CD14-positive monocyte (primary cell): ENCODE data around the gene AQP9. TPM values are rescaled to one million over a fixed set of nuclear protein-coding genes. Genes with fewer than 3 reads are reported as not detected.

ENCODE experiments used
- DNase-seq, 3 donors: peaks; one replicate each; pipeline ENCODE4 v3.0.0-alpha.2; 2011 to 2022
- H2AFZ ChIP-seq: 2 replicates; pipeline ENCODE4 v1.6.0; 2012; ENCODE audit warnings: mild to moderate bottlenecking, low read depth, low read length, inconsistent platforms; ENCODE audit not compliant: insufficient read depth, poor library complexity, severe bottlenecking
- H3K27ac ChIP-seq, 2 donors: 1 replicate in 1 of 2; 2 replicates in 1 of 2; pipeline ENCODE4 v1.5.1; 2012 to 2013; ENCODE audit warnings: low read length in 2 of 2, control low read depth in 1 of 2, inconsistent platforms in 1 of 2, low read depth in 1 of 2, mild to moderate bottlenecking in 1 of 2
- H3K27me3 ChIP-seq, 2 donors: one replicate each; pipeline versions ENCODE4 v1.6.0 to v1.6.1; 2011 to 2013; ENCODE audit warnings: low read length in 2 of 2; ENCODE audit not compliant: control insufficient read depth in 2 of 2, insufficient read depth in 2 of 2
- H3K36me3 ChIP-seq, 2 donors: replicated peaks in 1 of 2; 1 replicate in 1 of 2; 2 replicates in 1 of 2; pipeline versions ENCODE4 v1.5.1 to v1.6.1; 2012 to 2013; ENCODE audit warnings: low read length in 2 of 2, control low read depth in 1 of 2, inconsistent platforms in 1 of 2, mild to moderate bottlenecking in 1 of 2; ENCODE audit not compliant: insufficient read depth in 2 of 2, control insufficient read depth in 1 of 2
- H3K4me1 ChIP-seq, 2 donors: 1 replicate in 1 of 2; 2 replicates in 1 of 2; pipeline versions ENCODE4 v1.5.1 to v1.6.1; 2012 to 2013; ENCODE audit warnings: low read length in 2 of 2, control low read depth in 1 of 2, inconsistent platforms in 1 of 2, mild to moderate bottlenecking in 1 of 2, moderate library complexity in 1 of 2; ENCODE audit not compliant: insufficient read depth in 2 of 2, control insufficient read depth in 1 of 2
- H3K4me2 ChIP-seq: replicated peaks from 2 replicates; pipeline ENCODE3; 2012; ENCODE audit warnings: low read length, moderate library complexity, mild to moderate bottlenecking; ENCODE audit not compliant: poor library complexity, severe bottlenecking; ENCODE audit errors: extremely low read depth
- H3K4me3 ChIP-seq, 3 experiments: fragments of 200-600 bp in 1 of 3; sonication (generic) in 1 of 3; replicated peaks in 1 of 3; 1 replicate in 2 of 3; 2 replicates in 1 of 3; pipeline ENCODE4 v1.5.1; 2011 to 2013; ENCODE audit warnings: low read length in 3 of 3, mild to moderate bottlenecking in 3 of 3, control low read depth in 2 of 3, low read depth in 2 of 3, inconsistent platforms in 1 of 3, moderate library complexity in 1 of 3
- H3K79me2 ChIP-seq: 2 replicates; pipeline ENCODE4 v1.6.0; 2012; ENCODE audit warnings: mild to moderate bottlenecking, control low read depth, inconsistent platforms, low read length, moderate library complexity; ENCODE audit not compliant: insufficient read depth
- H3K9ac ChIP-seq: 2 replicates; pipeline ENCODE4 v1.6.0; 2017; ENCODE audit warnings: low read length, mild to moderate bottlenecking; ENCODE audit not compliant: insufficient read depth, poor library complexity, severe bottlenecking
- H3K9me3 ChIP-seq, 2 donors: replicated peaks in 1 of 2; 1 replicate in 1 of 2; 2 replicates in 1 of 2; pipeline versions ENCODE4 v1.5.1 to v1.6.1; 2012 to 2013; ENCODE audit warnings: low read length in 2 of 2, control low read depth in 1 of 2; ENCODE audit not compliant: control insufficient read depth in 1 of 2, insufficient read depth in 1 of 2
- H4K20me1 ChIP-seq: 2 replicates; pipeline ENCODE4 v1.6.0; 2012; ENCODE audit warnings: mild to moderate bottlenecking, low read length, control low read depth, moderate library complexity; ENCODE audit not compliant: insufficient read depth
- H3K27ac Mint-ChIP-seq, 7 donors: one replicate each; pipeline ENCODE4 v1.8.0; 2020; ENCODE audit warnings: mild to moderate bottlenecking in 7 of 7, mixed read lengths in 7 of 7, moderate library complexity in 6 of 7, inconsistent platforms in 2 of 7
- H3K27me3 Mint-ChIP-seq, 3 donors: one replicate each; pipeline ENCODE4 v1.8.0; 2021 to 2022; ENCODE audit warnings: low read depth in 3 of 3, mild to moderate bottlenecking in 3 of 3, mixed read lengths in 3 of 3, moderate library complexity in 3 of 3, inconsistent platforms in 1 of 3
- H3K36me3 Mint-ChIP-seq, 2 donors: one replicate each; pipeline ENCODE4 v1.8.0; 2020; ENCODE audit warnings: mixed read lengths in 2 of 2, inconsistent platforms in 1 of 2, mild to moderate bottlenecking in 1 of 2
- H3K4me1 Mint-ChIP-seq: one replicate; pipeline ENCODE4 v1.8.0; 2020; ENCODE audit warnings: mild to moderate bottlenecking, mixed read lengths
- H3K4me3 Mint-ChIP-seq, 2 donors: one replicate each; pipeline ENCODE4 v1.8.0; 2020; ENCODE audit warnings: mild to moderate bottlenecking in 2 of 2, mixed read lengths in 2 of 2, moderate library complexity in 1 of 2
- H3K9me3 Mint-ChIP-seq, 7 donors: one replicate each; pipeline ENCODE4 v1.8.0; 2020 to 2022; ENCODE audit warnings: mixed read lengths in 7 of 7, mild to moderate bottlenecking in 6 of 7, moderate library complexity in 6 of 7, inconsistent platforms in 2 of 7
- WGBS: methylation state at CpG from one replicate; pipeline ENCODE4 v1.1.5; 2013; ENCODE audit warnings: missing lambda C conversion rate; ENCODE audit not compliant: insufficient coverage; 5-methylcytosine and 5-hydroxymethylcytosine counted together
- intact Hi-C, 2 donors: fragments of 100-400 bp; cut with micrococcal nuclease; formaldehyde crosslinking; loops; one replicate each; pipeline versions ENCODE4 v1.15.0 to v1.15.1; 2023
- polyA plus RNA-seq, 3 donors: library from polyadenylated mRNA; depleted of rRNA in 1 of 3; unstranded in 2 of 3; stranded (reverse) in 1 of 3; fragments of 300-500 nt in 2 of 3; fragments of >200 nt in 1 of 3; fragmentation: Illumina TruSeq in 2 of 3; gene quantifications; 1 replicate in 2 of 3; 2 replicates in 1 of 3; pipeline ENCODE4 v1.2.3, GENCODE V29; 2012 to 2021
- TF ChIP-seq, protein P1 (sequence below): fragments of 200-600 bp; IDR thresholded peaks from one replicate; pipeline ENCODE4 v1.8.0; 2022; ENCODE audit warnings: antibody characterized with exemption, mild to moderate bottlenecking

Gene AQP9
- polyA plus RNA-seq, 3 donors: 35.6 to 141 (median 112) TPM

DNA sequence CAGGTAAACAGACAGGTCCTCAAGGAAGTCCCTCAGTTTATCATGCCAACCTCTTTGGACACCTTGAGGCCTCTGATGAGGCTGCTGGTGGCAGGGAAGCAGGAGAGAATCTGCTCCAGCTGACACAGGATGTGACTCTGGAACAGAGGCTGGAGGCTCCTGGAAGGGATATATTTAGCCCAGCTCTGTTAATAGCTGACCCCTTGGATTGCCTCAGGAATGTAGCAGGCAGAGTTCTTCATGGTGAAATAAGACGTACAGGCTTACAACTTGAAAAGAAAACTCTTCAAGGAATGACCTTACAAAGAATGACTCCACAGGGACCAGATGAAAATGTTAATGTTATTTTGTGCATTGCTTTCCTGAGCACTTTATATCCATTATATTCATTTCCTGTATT lies 90.5 kb downstream of the AQP9 start:
- intact Hi-C loops: no loop called here

DNA sequence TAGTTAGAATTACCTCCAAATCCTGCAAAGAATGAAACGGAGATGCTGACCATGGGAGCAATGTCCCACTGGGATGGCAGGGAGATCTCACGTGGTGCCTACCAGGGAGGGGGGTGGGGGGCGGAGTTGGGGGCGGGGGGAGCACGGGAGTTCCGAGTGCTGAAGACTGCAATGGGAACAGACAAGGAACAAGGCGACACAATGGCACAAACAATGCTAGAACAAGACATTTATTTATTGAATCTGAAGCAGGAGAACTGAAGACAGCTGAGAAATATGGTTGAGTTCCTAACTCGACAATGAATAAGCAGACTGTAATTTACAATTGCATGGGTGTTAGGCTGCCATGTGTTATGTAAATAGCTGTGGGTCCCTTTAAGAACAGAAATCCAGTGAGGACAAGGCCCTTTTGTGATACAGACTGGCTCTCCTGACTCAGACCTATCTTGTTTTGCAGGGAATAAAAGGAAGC lies 91.2 kb downstream of the AQP9 start:
- Mint-ChIP-seq H3K4me3 (no peak overlapping the region), H3K9me3 (no peaks in the 10 kb centered on the region), H3K27me3 (peaks cover 1 to 3% (median 2%) of the 10 kb centered on the region in 3 donors), H3K36me3 (no peaks in the 10 kb centered on the region), H3K27ac (no peak overlapping the region), H3K4me1 (peaks cover 32% of the 10 kb centered on the region)
- H3K27me3 ChIP-seq: no peaks in the 10 kb centered on the region
- TF ChIP-seq, protein P1, sequence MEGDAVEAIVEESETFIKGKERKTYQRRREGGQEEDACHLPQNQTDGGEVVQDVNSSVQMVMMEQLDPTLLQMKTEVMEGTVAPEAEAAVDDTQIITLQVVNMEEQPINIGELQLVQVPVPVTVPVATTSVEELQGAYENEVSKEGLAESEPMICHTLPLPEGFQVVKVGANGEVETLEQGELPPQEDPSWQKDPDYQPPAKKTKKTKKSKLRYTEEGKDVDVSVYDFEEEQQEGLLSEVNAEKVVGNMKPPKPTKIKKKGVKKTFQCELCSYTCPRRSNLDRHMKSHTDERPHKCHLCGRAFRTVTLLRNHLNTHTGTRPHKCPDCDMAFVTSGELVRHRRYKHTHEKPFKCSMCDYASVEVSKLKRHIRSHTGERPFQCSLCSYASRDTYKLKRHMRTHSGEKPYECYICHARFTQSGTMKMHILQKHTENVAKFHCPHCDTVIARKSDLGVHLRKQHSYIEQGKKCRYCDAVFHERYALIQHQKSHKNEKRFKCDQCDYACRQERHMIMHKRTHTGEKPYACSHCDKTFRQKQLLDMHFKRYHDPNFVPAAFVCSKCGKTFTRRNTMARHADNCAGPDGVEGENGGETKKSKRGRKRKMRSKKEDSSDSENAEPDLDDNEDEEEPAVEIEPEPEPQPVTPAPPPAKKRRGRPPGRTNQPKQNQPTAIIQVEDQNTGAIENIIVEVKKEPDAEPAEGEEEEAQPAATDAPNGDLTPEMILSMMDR: no peak
- H3K79me2 ChIP-seq: no peaks in the 10 kb centered on the region
- no peak overlapping the region for H3K27ac ChIP-seq
- no peak overlapping the region for H3K9ac ChIP-seq
- no peaks in the 10 kb centered on the region for H4K20me1 ChIP-seq
- H3K36me3 ChIP-seq: no peaks in the 10 kb centered on the region
- no peak overlapping the region for H3K4me3 ChIP-seq
- H3K4me2 ChIP-seq: no peak overlapping the region
- H2AFZ ChIP-seq: no peak overlapping the region
- WGBS: 57% methylated on average over 2 of the region's 8 CpGs
- intact Hi-C loops: no loop called here
- no peak for DNase-seq
- peaks cover 11 to 19% of the 10 kb centered on the region in 2 donors for H3K4me1 ChIP-seq
- H3K9me3 ChIP-seq: no peaks in the 10 kb centered on the region

More for the DNA sequence above, 90.5 kb downstream of the AQP9 start:
- Histone ChIP-seq H3K4me2 (no peak overlapping the region), H3K27me3 (no peaks in the 10 kb centered on the region), H3K4me1 (peaks cover 11 to 19% of the 10 kb centered on the region in 2 donors), H3K27ac (no peak overlapping the region), H3K9me3 (no peaks in the 10 kb centered on the region), H3K79me2 (no peaks in the 10 kb centered on the region), H3K4me3 (no peak overlapping the region), H3K9ac (no peak overlapping the region), H2AFZ (no peak overlapping the region), H4K20me1 (no peaks in the 10 kb centered on the region), H3K36me3 (no peaks in the 10 kb centered on the region)
- TF ChIP-seq, protein P1: no peak
- H3K4me1 Mint-ChIP-seq: peaks cover 32% of the 10 kb centered on the region
- peaks cover 1 to 3% (median 2%) of the 10 kb centered on the region in 3 donors for H3K27me3 Mint-ChIP-seq
- H3K9me3 Mint-ChIP-seq: no peaks in the 10 kb centered on the region
- H3K36me3 Mint-ChIP-seq: no peaks in the 10 kb centered on the region
- WGBS: no CpG with 5 or more reads among the region's 1 CpG
- no peak overlapping the region for H3K4me3 Mint-ChIP-seq
- peak overlapping the region in 1 of 7 donors; percentile 23 for H3K27ac Mint-ChIP-seq
- no peak for DNase-seq
